COLO829 (cell line): ENCODE results near the gene BRAT1.
A peak's percentile ranks its signal among the peaks of the same experiment; 100 is the strongest.

Source experiments
- DNase-seq: peaks from one replicate; pipeline ENCODE4 v3.0.0; 2012; ENCODE audit warnings: low spot score

The BRAT1 gene

GRCh38 chr7:2559283-2559950, 4.1 kb upstream of the BRAT1 start:
- no peak for DNase-seq

GRCh38 chr7:2558629-2559282, 3.4 kb upstream of the BRAT1 start, which contains the start of gene IQCE:
IQCE (plus strand) TSS chr7:2558979; CDS start chr7:2559182, 203 bp downstream.
- DNase-seq = peak; percentile 91

GRCh38 chr7:2554661-2555111, 638 bp downstream of the BRAT1 start:
- no peak for DNase-seq

- DNase-seq = no peak
Observed at GRCh38 chr7:2553831-2554581, 1.3 kb downstream of the BRAT1 start.

- no peak for DNase-seq
Observed at GRCh38 chr7:2553108-2553507, 2.2 kb downstream of the BRAT1 start.

- no peak for DNase-seq
Observed at GRCh38 chr7:2551418-2551817, 3.9 kb downstream of the BRAT1 start.

- DNase-seq = no peak
Observed at GRCh38 chr7:2546776-2547586, 8.3 kb downstream of the BRAT1 start.

- DNase-seq = no peak
Observed at GRCh38 chr7:2545746-2546425, 9.4 kb downstream of the BRAT1 start.

- DNase-seq = no peak
Observed at GRCh38 chr7:2544541-2545188, 10.7 kb downstream of the BRAT1 start.

GRCh38 chr7:2542916-2543871, 12.1 kb downstream of the BRAT1 start:
- no peak for DNase-seq

GRCh38 chr7:2542011-2542915, 13.1 kb downstream of the BRAT1 start:
- DNase-seq = no peak

GRCh38 chr7:2541291-2542010, 13.9 kb downstream of the BRAT1 start:
- no peak for DNase-seq

- no peak for DNase-seq
Observed at GRCh38 chr7:2540641-2541051, 14.7 kb downstream of the BRAT1 start.

GRCh38 chr7:2540133-2540532, 15.2 kb downstream of the BRAT1 start:
- no peak for DNase-seq

GRCh38 chr7:2539031-2539911, 16.1 kb downstream of the BRAT1 start:
- no peak for DNase-seq

GRCh38 chr7:2537981-2538851, 17.1 kb downstream of the BRAT1 start:
- no peak for DNase-seq
